IMR-90 (cell line): Measurements from ENCODE around the gene ME3. TPM values are rescaled to one million over a fixed set of nuclear protein-coding genes. Genes with fewer than 3 reads are reported as not detected.
A peak's percentile ranks its signal among the peaks of the same experiment; 100 is the strongest.

Experiments
- ATAC-seq: fragments of 200-7000 bp; cut with Tn5 transposase; 2 replicates; pipeline ENCODE4 v1.9.1; 2020; ENCODE audit warnings: low read depth, mild to moderate bottlenecking, moderate library complexity
- BruUV-seq: library from RNA; stranded (reverse); fragments of 400-500 nt; replicated peaks from 2 replicates; lab custom pipeline; 2021; lab: Mats Ljungman, UMichigan
- CTCF ChIA-PET: fragments of 300-600 bp; formaldehyde crosslinking; extraction: SDS; loops from one replicate; lab custom pipeline; 2021; ENCODE audit warnings: antibody characterized with exemption; lab: Yijun Ruan, JAX
- POLR2A ChIA-PET: fragments of 300-600 bp; sonication (Branson Sonifier 250); formaldehyde crosslinking; loops from one replicate; lab custom pipeline; 2022; ENCODE audit warnings: antibody characterized with exemption; ENCODE audit not compliant: unreplicated experiment; lab: Charles Lee
- DNase-seq: peaks from one replicate; pipeline ENCODE4 v3.0.0; 2013
- H2AFZ ChIP-seq: replicated peaks from 2 replicates; pipeline ENCODE3; 2013; ENCODE audit warnings: low read length, mild to moderate bottlenecking; ENCODE audit not compliant: poor library complexity
- H2AK5ac ChIP-seq: 2 replicates; pipeline ENCODE4 v1.6.1; 2013; ENCODE audit warnings: low read depth, low read length, inconsistent platforms
- H2AK9ac ChIP-seq: replicated peaks from 2 replicates; pipeline ENCODE3; 2013; ENCODE audit warnings: mild to moderate bottlenecking, low read depth, low read length, moderate library complexity; ENCODE audit not compliant: poor library complexity
- H2BK120ac ChIP-seq: 2 replicates; pipeline ENCODE4 v1.6.1; 2013; ENCODE audit warnings: low read depth, low read length, inconsistent platforms
- H2BK15ac ChIP-seq: 3 replicates; pipeline ENCODE4 v1.6.1; 2013; ENCODE audit warnings: low read depth, low read length, inconsistent platforms
- H2BK20ac ChIP-seq: 2 replicates; pipeline ENCODE4 v1.6.1; 2013; ENCODE audit warnings: low read depth, mild to moderate bottlenecking, inconsistent platforms, low read length, moderate library complexity
- H2BK5ac ChIP-seq: 2 replicates; pipeline ENCODE4 v1.6.1; 2013; ENCODE audit warnings: mild to moderate bottlenecking, low read depth, low read length, inconsistent platforms; ENCODE audit not compliant: poor library complexity, severe bottlenecking
- H3K14ac ChIP-seq: replicated peaks from 2 replicates; pipeline ENCODE4 v1.6.1; 2013; ENCODE audit warnings: low read depth, low read length, inconsistent platforms
- H3K18ac ChIP-seq: 2 replicates; pipeline ENCODE4 v1.6.1; 2013; ENCODE audit warnings: low read depth, low read length, control low read depth
- H3K23ac ChIP-seq: 2 replicates; pipeline ENCODE4 v1.6.1; 2013; ENCODE audit warnings: low read depth, low read length, inconsistent platforms
- H3K27ac ChIP-seq: 2 replicates; pipeline ENCODE4 v1.5.1; 2013; ENCODE audit warnings: mild to moderate bottlenecking, control low read depth, low read length; ENCODE audit not compliant: insufficient read depth
- H3K27me3 ChIP-seq: 2 replicates; pipeline ENCODE4 v1.6.1; 2013; ENCODE audit warnings: low read length; ENCODE audit not compliant: control insufficient read depth, insufficient read depth
- H3K36me3 ChIP-seq: 2 replicates; pipeline ENCODE4 v1.6.1; 2013; ENCODE audit warnings: low read length, mixed read lengths; ENCODE audit not compliant: control insufficient read depth, insufficient read depth
- H3K4ac ChIP-seq: 2 replicates; pipeline ENCODE4 v1.6.1; 2013; ENCODE audit warnings: low read depth, low read length, inconsistent platforms
- H3K4me1 ChIP-seq: 2 replicates; pipeline ENCODE4 v1.6.1; 2013; ENCODE audit warnings: low read length, mixed read lengths; ENCODE audit not compliant: control insufficient read depth, insufficient read depth
- H3K4me2 ChIP-seq: 2 replicates; pipeline ENCODE4 v1.6.1; 2013; ENCODE audit warnings: low read depth, mild to moderate bottlenecking, control low read depth, low read length, moderate library complexity
- H3K4me3 ChIP-seq: 2 replicates; pipeline ENCODE4 v1.5.1; 2013; ENCODE audit warnings: low read depth, mild to moderate bottlenecking, control low read depth, low read length, moderate library complexity; ENCODE audit not compliant: insufficient read depth
- H3K56ac ChIP-seq: 2 replicates; pipeline ENCODE4 v1.6.1; 2013; ENCODE audit warnings: low read length, inconsistent platforms; ENCODE audit not compliant: insufficient read depth; ENCODE audit errors: extremely low read depth
- H3K79me1 ChIP-seq, 2 experiments: 2 replicates each; pipeline ENCODE4 v1.6.1; 2013; ENCODE audit warnings: low read length in 2 of 2, inconsistent platforms in 1 of 2, low read depth in 1 of 2
- H3K9ac ChIP-seq: 2 replicates; pipeline ENCODE4 v1.6.1; 2013; ENCODE audit warnings: low read depth, low read length, control low read depth
- H3K9me1 ChIP-seq: 2 replicates; pipeline ENCODE4 v1.6.1; 2013; ENCODE audit warnings: low read length, inconsistent platforms; ENCODE audit not compliant: insufficient read depth
- H3K9me3 ChIP-seq: 2 replicates; pipeline ENCODE4 v1.6.1; 2013; ENCODE audit warnings: low read length; ENCODE audit not compliant: control insufficient read depth, insufficient read depth
- H4K20me1 ChIP-seq: 2 replicates; pipeline ENCODE4 v1.6.1; 2013; ENCODE audit warnings: low read length, inconsistent platforms; ENCODE audit not compliant: insufficient read depth
- H4K5ac ChIP-seq: 2 replicates; pipeline ENCODE4 v1.6.1; 2013; ENCODE audit warnings: mild to moderate bottlenecking, low read depth, low read length, control low read depth
- H4K8ac ChIP-seq, 2 experiments: 2 replicates each; pipeline ENCODE4 v1.6.1; 2013; ENCODE audit warnings: low read depth in 2 of 2, low read length in 2 of 2, control low read depth in 1 of 2, inconsistent platforms in 1 of 2
- H4K91ac ChIP-seq: 2 replicates; pipeline ENCODE4 v1.6.1; 2013; ENCODE audit warnings: low read depth, low read length, inconsistent platforms; ENCODE audit not compliant: insufficient read depth
- CTCF ChIP-seq: conservative IDR thresholded peaks from 2 replicates; pipeline ENCODE4 v1.5.1; 2012; ENCODE audit warnings: mild to moderate bottlenecking, low read depth, low read length, improper control_type of control experiment
- MAFK ChIP-seq: IDR thresholded peaks from 2 replicates; pipeline ENCODE4 v1.6.1; 2012; ENCODE audit warnings: low read depth, low read length, improper control_type of control experiment
- RFX5 ChIP-seq: IDR thresholded peaks from 2 replicates; pipeline ENCODE4 v1.8.0; 2012; ENCODE audit warnings: low read depth, mild to moderate bottlenecking, low read length, moderate library complexity
- SMC3 ChIP-seq: fragments of 150-350 bp; IDR thresholded peaks from 2 replicates; pipeline ENCODE4 v1.6.1; 2016; ENCODE audit warnings: low read depth, mild to moderate bottlenecking, antibody characterized with exemption, low read length, moderate library complexity
- USF2 ChIP-seq: fragments of 150-350 bp; IDR thresholded peaks from 2 replicates; pipeline ENCODE4 v1.6.1; 2017; ENCODE audit warnings: mild to moderate bottlenecking, antibody characterized with exemption, low read length, low read depth
- WGBS, 2 experiments: methylation state at CpG; one replicate each; pipeline versions ENCODE4 v1.1.5 to v1.1.7; 2013; ENCODE audit warnings: missing lambda C conversion rate in 2 of 2; ENCODE audit not compliant: insufficient read length in 1 of 2; ENCODE audit errors: extremely low coverage in 2 of 2; 5-methylcytosine and 5-hydroxymethylcytosine counted together
- dilution Hi-C: fragments of 300-500 bp; cut with HindIII; formaldehyde crosslinking; loops from one replicate; pipeline ENCODE4 v1.14.3; 2018; ENCODE audit warnings: low sequenced_read_pairs; ENCODE audit not compliant: unreplicated experiment
- in situ Hi-C: fragments of 300-500 bp; cut with MboI; formaldehyde crosslinking; loops from 3 replicates; pipeline ENCODE4 v1.14.3; 2019; ENCODE audit warnings: low sequenced_read_pairs, inconsistent platforms, mixed read lengths
- intact Hi-C: fragments of 100-400 bp; cut with micrococcal nuclease; formaldehyde crosslinking; loops from 2 replicates; pipeline ENCODE4 v1.10.0; 2022
- polyA plus RNA-seq, 3 experiments: library from polyadenylated mRNA; depleted of rRNA; stranded (reverse); fragments of >200 nt; gene quantifications; 2 replicates each; pipeline ENCODE4 v1.2.3, GENCODE V29; 2012; ENCODE audit warnings: low replicate concordance in 1 of 3
- total RNA-seq: library from RNA; depleted of rRNA; stranded (reverse); fragments of >200 nt; gene quantifications from 2 replicates; pipeline ENCODE4 v1.2.3, GENCODE V29; 2012

The ME3 gene
- total and polyA plus RNA-seq, 2 of the 4 experiments (the other 2 are of a cell fraction): 7.8 to 9.0 TPM

GRCh38 chr11:86571273-86571948, 101.0 kb downstream of the ME3 start:
- no peak overlapping the region for H3K56ac ChIP-seq
- no peak overlapping the region for H2BK20ac ChIP-seq
- peaks cover 4% of the 10 kb centered on the region; the same call in 1 of the 2 replicates for H3K9me1 ChIP-seq
- no peak overlapping the region for H3K4me2 ChIP-seq
- no peaks in the 10 kb centered on the region for H3K36me3 ChIP-seq
- no TSS peak for BruUV-seq
- CTCF ChIA-PET: interaction anchor here (0.6 kb wide), 1 partner anchor 164 kb away, joined by 4 read pairs; no protein-coding TSS in a partner anchor
- H4K91ac ChIP-seq: no peak overlapping the region; the same call in 1 of the 2 replicates
- POLR2A ChIA-PET: no interaction called here
- no peaks in the 10 kb centered on the region for H3K27me3 ChIP-seq
- H3K79me1 ChIP-seq: no peaks in the 10 kb centered on the region
- H2AFZ ChIP-seq: no peak overlapping the region
- H3K4me3 ChIP-seq: no peak overlapping the region
- H3K18ac ChIP-seq: no peak overlapping the region
- peaks cover 4% of the 10 kb centered on the region; the same call in 1 of the 2 replicates for H3K4me1 ChIP-seq
- H3K23ac ChIP-seq: no peak overlapping the region
- intact Hi-C loops (loop anchor here (5.0 kb wide), 1 partner anchor 49 kb away; no protein-coding TSS in a partner anchor), in situ Hi-C loops (no loop called here), dilution Hi-C loops (no loop called here)
- H2BK15ac ChIP-seq: no peak overlapping the region
- no peak overlapping the region for H2AK9ac ChIP-seq
- no peak for TF ChIP-seq MAFK
- TF ChIP-seq RFX5: no peak
- TF ChIP-seq SMC3: peak; percentile 45
- no peak for TF ChIP-seq USF2
- TF ChIP-seq CTCF: peak; percentile 24; the same call in 1 of the 2 replicates
- peak; percentile 37; the same call in 1 of the 2 replicates for ATAC-seq
- H3K9ac ChIP-seq: no peak overlapping the region
- H2BK120ac ChIP-seq: no peak overlapping the region
- H3K9me3 ChIP-seq: no peaks in the 10 kb centered on the region
- H2BK5ac ChIP-seq: no peak overlapping the region
- 100% methylated on average over 1 of the region's 5 CpGs; no CpG with 5 or more reads in 1 of the 2 experiments for WGBS, 2 experiments
- DNase-seq: no peak
- no peak overlapping the region for H4K5ac ChIP-seq
- no peak overlapping the region for H3K14ac ChIP-seq
- no peak overlapping the region for H2AK5ac ChIP-seq
- no peaks in the 10 kb centered on the region for H4K20me1 ChIP-seq
- H4K8ac ChIP-seq: no peak overlapping the region
- no peak overlapping the region for H3K27ac ChIP-seq
- H3K4ac ChIP-seq: no peak overlapping the region
